ENCODE results near the gene MAPK11.

MAPK11 gene

GRCh38 chr22:50269970-50270665 is at the start of gene MAPK11:
TSS of gene MAPK11 (minus strand) at chr22:50270380. CDS start at chr22:50270292, 88 bp downstream.
- no peak for DNase-seq

DNA sequence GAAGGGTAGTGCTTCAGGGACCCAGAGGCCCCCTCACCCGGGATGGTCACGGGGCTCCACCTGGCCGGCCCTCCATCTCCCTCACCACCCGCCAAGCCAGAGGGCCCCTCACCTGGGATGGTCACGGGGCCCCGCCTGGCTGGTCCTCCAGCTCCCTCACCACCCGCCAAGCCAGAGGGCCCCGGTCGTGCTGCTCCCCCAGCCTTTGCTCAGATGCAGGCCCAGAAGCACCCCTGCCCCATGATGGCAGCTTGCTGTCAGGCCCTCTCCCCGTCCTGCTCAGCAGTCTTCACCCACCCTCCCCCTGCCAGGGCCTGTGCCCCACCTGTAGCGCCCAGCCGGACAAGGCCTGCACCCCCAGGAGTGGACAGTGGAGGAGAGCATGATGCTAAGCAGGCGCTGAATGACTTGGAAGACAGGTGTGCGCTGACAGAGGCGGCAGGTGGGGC is 49.3 kb upstream of the MAPK11 start:
- DNase-seq = no peak

DNA sequence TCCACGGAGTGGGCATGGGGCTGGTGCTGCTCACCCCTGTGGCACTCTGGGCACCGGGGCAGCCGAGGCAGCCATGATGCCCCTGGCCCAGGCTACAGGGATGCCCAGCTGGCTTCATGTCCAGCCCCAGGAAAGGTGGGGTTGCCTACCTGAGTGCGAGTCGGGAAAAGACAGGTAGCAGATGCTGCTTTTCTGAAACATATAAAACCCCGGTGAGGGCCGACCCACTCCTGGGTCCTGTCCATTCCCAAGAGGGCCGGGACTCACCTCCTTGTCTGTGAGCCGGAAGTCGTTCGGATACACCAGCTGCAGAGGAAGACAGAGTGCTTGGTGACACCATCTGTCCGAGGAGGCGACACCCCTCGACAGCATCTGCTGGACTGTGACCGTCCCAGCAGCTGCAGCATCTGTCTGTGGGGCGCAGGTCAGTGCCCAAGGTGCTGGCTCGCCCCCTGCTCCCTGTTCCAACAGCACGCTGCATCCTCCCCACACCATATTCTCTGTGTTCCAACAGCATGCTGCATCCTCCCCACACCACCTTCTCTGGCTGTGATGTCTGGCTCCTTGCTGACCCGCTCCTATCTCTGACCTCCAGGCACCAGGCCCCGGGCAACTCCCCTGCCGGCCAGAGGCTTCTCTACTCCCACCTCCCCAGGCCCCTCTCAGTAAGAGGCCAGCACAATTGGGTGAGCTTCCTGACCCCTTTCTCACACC is 48.7 kb upstream of the MAPK11 start:
- no peak for DNase-seq

DNA sequence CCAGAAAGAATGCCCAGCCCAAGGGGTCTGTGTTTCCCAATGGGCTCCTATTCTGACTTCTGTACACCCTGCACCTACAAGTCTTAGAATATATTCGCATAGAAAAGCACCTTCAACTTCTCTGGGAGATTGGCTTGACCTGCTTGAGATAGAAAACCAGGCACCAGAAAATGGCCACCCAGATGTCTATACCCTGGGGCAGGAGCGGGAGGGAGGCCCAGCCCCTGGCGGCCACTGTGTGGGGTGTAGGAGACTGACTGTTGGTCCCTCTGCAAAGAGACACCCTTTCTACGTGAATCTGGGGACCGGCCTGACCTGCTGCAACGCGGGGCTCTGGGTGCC is 48.1 kb upstream of the MAPK11 start:
- no peak for DNase-seq

GRCh38 chr22:50317674-50318073 is 47.5 kb upstream of the MAPK11 start:
- no peak for DNase-seq

- DNase-seq = no peak
These were observed 47.0 kb upstream of the MAPK11 start for GRCh38 chr22:50317178-50317577.

DNA sequence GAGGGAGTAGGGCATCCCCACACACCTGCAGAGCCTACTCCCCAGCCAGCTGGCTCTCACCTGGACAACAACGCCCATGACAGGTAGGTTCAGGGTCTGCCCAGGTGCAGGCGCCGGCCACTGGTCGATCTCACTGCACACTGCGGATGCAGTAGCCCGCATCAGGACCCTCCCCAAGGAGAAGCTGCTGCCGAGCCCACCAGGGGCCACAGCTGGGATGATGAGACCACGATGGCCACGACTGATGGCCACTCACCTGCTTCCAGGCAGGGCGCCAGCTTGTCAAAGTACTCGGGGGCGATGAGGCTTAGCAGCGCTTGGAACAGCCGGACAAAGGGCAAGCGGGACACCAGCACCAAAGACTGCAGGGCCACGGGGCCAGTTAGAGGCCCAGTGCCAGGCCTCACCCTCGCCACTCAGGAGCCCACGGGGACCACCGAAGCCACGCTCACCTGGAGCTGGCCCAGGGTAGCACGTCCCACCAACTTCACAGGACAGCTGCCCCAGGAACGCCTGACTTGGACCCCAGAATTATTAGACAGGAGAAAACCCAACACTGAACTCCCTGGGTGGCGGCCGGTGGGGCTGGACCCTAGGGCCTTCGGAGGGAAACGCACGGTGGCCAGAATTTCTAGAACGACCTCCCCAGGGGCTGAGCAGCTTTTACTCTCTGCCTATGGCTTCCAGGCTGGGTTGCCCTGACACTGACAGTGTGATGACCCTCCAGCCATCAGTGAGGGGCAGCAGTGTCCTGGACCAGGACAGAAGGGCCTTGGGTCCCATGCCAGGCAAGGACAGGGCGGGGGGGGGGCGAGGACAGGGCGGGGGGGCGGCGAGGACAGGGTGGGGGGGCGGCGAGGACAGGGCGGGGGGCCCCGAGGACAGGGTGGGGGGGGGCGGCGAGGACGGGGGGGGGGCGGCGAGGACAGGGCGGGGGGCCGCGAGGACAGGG is 46.2 kb upstream of the MAPK11 start:
- no peak for DNase-seq

DNA sequence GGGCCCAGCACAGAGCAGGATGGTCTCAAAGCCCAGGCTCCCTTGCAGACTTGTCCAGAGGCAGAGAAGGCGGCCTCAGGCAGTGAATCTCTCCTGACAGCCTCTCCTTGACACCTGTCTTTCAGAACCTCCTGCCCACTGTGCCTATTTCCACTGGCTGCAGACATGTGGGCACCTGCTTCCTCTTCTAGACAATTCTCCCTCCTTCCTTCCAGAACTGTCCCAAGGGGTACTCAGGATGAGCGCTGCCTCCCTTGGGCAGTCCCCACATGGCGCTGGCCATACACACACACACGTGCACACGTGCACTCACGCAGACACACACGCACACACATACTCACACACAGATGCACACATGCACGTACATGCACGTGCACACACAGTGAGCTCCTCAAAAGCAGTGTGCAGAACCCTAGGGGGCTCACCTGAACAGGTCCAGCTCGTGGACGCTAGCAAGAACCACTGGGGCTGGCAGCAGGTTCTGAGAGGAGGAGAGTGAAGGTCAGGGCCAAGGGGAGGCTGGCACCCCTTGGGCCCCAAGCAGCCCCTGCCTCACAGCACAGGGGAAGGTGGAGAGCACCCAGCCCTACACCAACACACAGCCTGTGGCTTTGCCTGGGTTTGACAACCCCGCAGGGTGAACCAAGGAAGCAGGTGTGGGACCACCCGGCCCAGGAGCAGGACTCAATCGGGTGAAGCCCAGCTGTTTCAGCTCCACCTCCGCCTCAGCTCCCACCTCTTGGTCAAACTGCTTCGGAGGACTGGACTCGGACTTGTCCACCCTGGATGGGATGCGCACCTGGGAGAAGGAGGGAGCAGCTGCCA is 45.3 kb upstream of the MAPK11 start:
- no peak for DNase-seq

- no peak for DNase-seq
These were observed 44.5 kb upstream of the MAPK11 start for GRCh38 chr22:50314455-50315288.

GRCh38 chr22:50314081-50314454 is 43.9 kb upstream of the MAPK11 start:
- DNase-seq = no peak

GRCh38 chr22:50313600-50313999 is 43.4 kb upstream of the MAPK11 start:
- no peak for DNase-seq

- no peak for DNase-seq
These were observed 42.8 kb upstream of the MAPK11 start for GRCh38 chr22:50313021-50313420.

- no peak for DNase-seq
These were observed 42.2 kb upstream of the MAPK11 start for GRCh38 chr22:50312371-50312770.

DNA sequence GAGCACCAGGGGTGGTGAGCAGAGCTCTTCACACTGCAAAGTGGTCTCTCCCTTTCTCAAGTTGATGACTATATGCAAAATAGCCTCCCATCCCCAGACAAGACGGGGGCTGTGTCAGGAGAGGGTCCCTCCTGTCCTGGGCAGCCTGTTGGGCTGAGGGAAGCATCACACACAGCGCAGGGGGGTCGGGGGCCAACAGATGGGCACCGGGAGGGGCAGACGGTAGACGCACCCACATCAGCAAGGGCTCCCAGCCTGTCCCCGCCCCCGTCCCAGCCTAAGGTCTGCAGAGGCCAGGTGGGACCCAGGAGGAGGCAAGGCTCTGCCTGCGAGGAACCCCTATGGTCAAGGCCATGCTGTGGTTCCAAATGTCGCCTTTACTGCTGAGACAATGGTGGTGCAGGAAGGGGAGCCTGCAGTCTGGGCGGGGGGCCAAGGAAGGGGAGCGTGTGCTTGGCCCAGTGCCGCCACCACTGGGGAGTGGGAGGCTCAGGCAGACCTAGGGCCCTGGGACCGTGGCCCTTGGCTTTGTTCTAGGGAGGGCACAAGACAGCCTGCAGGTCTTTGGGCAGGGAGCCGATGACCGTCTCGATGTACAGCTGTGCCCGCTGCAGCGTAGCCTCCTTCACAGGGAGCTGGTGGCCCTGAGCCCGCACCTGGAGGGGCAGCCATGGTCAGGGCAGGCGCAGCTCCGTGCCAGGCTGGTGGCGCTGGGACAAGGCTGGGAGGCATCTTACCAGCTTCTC is 41.6 kb upstream of the MAPK11 start:
- DNase-seq = no peak

- no peak for DNase-seq
These were observed 40.8 kb upstream of the MAPK11 start for GRCh38 chr22:50310949-50311444.

GRCh38 chr22:50310031-50310722 is 40.0 kb upstream of the MAPK11 start:
- no peak for DNase-seq

DNA sequence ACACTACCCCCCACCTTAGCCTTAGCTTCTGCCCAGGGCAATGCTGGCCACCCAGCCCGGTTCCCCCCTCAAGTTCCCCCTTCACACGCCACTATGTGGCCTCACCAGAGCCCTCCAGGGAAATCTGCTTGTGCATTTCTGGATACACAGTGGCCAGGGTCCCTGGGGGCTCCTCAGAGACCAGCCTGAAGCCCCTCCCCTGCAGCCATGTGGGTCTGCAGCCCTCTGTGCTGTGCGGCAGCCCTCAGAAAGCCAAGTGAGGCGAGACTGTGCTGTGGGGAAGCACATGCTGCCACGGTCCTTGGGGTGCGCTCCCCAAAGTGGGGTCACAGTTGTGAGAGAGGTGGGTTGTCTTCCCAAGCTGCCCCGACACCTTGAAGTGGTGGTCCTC is 39.4 kb upstream of the MAPK11 start:
- no peak for DNase-seq

- DNase-seq = no peak
These were observed 38.9 kb upstream of the MAPK11 start for GRCh38 chr22:50308986-50309600.

DNA sequence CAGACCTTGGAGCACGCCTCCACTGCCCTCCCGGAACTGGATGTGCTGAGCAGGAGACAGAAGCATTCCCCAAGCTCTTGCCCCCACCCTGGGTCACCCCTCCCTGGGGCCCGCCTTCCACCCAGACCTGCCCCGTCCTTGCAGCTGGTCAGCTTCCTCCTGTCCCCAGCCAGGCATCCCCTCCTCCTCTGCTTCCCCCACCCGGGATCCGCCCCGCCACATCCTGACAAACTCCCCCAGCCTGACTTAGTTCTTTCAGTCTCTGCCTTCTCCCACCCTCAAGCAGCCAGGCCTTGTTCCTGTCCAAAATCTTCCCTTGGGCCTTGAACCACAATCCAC is 38.4 kb upstream of the MAPK11 start:
- DNase-seq = no peak
